Measurements from ENCODE around the gene CRADD. TPM values are rescaled to one million over a fixed set of nuclear protein-coding genes. Genes with fewer than 3 reads are reported as not detected.

The CRADD gene
- total RNA-seq, 2 donors from 2014 or later: 56.1 to 94.8 TPM

DNA sequence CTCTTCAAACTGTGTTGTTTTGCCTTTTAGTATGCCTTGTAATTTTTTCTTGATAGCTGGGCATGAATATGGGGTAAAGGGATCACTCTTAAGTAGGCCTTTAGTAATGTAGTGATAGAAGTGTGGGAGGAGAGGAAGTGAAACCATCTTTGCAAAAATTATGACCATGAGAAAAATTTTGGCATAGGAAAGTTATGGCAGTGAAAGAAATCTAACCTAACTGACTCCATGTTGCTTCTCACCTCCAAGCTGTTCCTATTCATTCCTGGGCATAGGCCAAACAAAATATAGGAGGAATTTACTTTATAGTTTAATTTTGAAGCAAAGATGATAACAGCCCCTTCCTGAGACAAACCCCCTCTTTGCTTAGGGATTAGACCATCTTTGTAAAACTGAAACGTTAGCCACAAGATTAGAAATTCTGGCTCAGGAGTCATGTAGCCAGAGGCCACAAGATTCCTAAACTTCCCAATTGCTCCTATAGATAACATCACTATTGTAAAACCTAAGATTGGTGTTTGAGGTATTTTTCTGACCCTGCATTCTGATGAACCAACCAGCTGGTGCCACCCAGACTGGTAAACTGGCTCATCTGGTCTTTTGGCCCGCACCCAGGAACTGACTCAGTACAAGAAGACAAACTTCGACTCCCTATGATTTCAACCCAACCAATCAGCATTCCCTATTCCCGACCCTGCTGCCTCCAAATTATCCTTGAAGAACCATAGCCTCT lies 45.8 kb downstream of the CRADD start:
- H3K4me3 ChIP-seq: no peak overlapping the region
- TF ChIP-seq, protein P1, sequence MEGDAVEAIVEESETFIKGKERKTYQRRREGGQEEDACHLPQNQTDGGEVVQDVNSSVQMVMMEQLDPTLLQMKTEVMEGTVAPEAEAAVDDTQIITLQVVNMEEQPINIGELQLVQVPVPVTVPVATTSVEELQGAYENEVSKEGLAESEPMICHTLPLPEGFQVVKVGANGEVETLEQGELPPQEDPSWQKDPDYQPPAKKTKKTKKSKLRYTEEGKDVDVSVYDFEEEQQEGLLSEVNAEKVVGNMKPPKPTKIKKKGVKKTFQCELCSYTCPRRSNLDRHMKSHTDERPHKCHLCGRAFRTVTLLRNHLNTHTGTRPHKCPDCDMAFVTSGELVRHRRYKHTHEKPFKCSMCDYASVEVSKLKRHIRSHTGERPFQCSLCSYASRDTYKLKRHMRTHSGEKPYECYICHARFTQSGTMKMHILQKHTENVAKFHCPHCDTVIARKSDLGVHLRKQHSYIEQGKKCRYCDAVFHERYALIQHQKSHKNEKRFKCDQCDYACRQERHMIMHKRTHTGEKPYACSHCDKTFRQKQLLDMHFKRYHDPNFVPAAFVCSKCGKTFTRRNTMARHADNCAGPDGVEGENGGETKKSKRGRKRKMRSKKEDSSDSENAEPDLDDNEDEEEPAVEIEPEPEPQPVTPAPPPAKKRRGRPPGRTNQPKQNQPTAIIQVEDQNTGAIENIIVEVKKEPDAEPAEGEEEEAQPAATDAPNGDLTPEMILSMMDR (IDR thresholded peaks at IDR 0.05): no peak
- H3K27me3 ChIP-seq: no peaks in the 10 kb centered on the region
- no peak overlapping the region for H3K27ac ChIP-seq
- H3K9me3 ChIP-seq: no peaks in the 10 kb centered on the region
- H3K4me1 ChIP-seq: peaks cover 0 to 13% of the 10 kb centered on the region in 2 donors
- no peak for DNase-seq (ENCODE audit: low spot score)
- H3K36me3 ChIP-seq: no peaks in the 10 kb centered on the region

DNA sequence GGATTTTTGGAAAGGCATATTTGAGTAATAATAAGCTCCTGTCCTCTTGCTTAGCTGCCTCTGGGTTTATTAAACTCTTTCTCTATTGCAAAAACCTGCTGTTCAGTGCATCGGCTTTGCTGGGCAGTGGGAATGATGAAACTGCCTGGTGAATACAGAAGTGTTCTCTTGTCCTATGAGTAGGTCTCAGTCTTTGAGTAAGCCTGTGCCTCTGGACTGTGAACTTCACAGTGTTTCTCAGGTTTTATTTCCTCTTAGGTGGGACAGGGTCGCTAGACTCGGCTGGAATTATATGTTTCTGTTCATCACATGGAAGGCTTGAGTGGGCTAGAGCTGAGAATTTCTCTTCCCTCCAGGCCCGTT lies 46.4 kb downstream of the CRADD start:
- H3K9me3 ChIP-seq: no peaks in the 10 kb centered on the region
- no peaks in the 10 kb centered on the region for H3K27me3 ChIP-seq
- no peak for DNase-seq (ENCODE audit: low spot score)
- peaks cover 0 to 14% of the 10 kb centered on the region in 2 donors for H3K4me1 ChIP-seq
- no peaks in the 10 kb centered on the region for H3K36me3 ChIP-seq
- H3K27ac ChIP-seq: no peak overlapping the region
- no peak overlapping the region for H3K4me3 ChIP-seq
- TF ChIP-seq, protein P1 (IDR thresholded peaks at IDR 0.05): no peak

DNA sequence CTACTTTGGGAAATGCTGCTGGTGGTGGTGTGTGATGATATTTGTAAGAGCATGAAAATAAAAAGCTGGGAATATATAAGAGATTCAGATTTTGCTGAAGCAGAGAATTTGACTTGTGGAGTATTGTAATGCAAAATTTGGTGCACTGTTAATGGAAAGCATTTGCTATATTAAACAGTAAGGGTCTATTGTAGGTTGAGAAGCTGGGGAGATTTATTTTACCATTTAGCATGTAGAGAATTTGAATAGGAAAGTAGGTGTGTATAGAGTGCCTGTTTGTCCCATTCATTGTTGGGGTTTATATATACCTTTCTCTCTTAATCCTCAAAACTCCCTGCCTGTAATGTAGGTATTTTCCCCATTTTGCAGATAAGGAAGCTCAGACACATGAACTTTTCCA lies 48.4 kb downstream of the CRADD start:
- TF ChIP-seq, protein P1 (IDR thresholded peaks at IDR 0.05): no peak
- Histone ChIP-seq H3K4me3 (no peak overlapping the region), H3K9me3 (no peaks in the 10 kb centered on the region)

GRCh38 chr12:93727195-93727811 lies 50.1 kb downstream of the CRADD start:
- Histone ChIP-seq H3K9me3 (no peaks in the 10 kb centered on the region), H3K4me1 (peaks cover 0 to 14% of the 10 kb centered on the region in 2 donors), H3K4me3 (no peak overlapping the region), H3K27ac (peak overlapping the region; percentile 19 to 57), H3K27me3 (no peaks in the 10 kb centered on the region), H3K36me3 (no peaks in the 10 kb centered on the region)
- TF ChIP-seq, protein P1 (IDR thresholded peaks at IDR 0.05): no peak
- DNase-seq (ENCODE audit: low spot score): no peak

More for the DNA sequence above, 48.4 kb downstream of the CRADD start:
- H3K27me3 ChIP-seq: no peaks in the 10 kb centered on the region
- H3K36me3 ChIP-seq: no peaks in the 10 kb centered on the region
- peaks cover 0 to 14% of the 10 kb centered on the region in 2 donors for H3K4me1 ChIP-seq
- no peak for DNase-seq (ENCODE audit: low spot score)
- H3K27ac ChIP-seq: no peak overlapping the region

- H3K4me1 ChIP-seq: peaks cover 0 to 14% of the 10 kb centered on the region in 2 donors
- no peaks in the 10 kb centered on the region for H3K36me3 ChIP-seq
- no peaks in the 10 kb centered on the region for H3K27me3 ChIP-seq
- peak overlapping the region; percentile 19 to 57 for H3K27ac ChIP-seq
- H3K4me3 ChIP-seq: no peak overlapping the region
- no peaks in the 10 kb centered on the region for H3K9me3 ChIP-seq
- TF ChIP-seq, protein P1 (IDR thresholded peaks at IDR 0.05): no peak
- no peak for DNase-seq (ENCODE audit: low spot score)
Measured at GRCh38 chr12:93727911-93728310, 50.7 kb downstream of the CRADD start.
